Epithelial cell of proximal tubule (primary cell): ENCODE results near the gene OXSR1. TPM values are rescaled to one million over a fixed set of nuclear protein-coding genes. Genes with fewer than 3 reads are reported as not detected.
"Not testable (repeated sequence)": the region's sequence is repeated elsewhere in the genome, so short reads cannot be mapped to it uniquely, and the experiment has no call there.

Source experiments
- DNase-seq: peaks from one replicate; pipeline ENCODE4 v3.0.0-alpha.2; 2011; ENCODE audit warnings: low read depth
- H3K4me3 ChIP-seq: 2 replicates; pipeline ENCODE4 v1.5.1; 2011; ENCODE audit warnings: low read depth, mild to moderate bottlenecking, low read length
- CTCF ChIP-seq: conservative IDR thresholded peaks from 2 replicates; pipeline ENCODE4 v1.5.1; 2012; ENCODE audit warnings: low read depth, mild to moderate bottlenecking, low read length
- total RNA-seq: library from RNA; depleted of rRNA; stranded (reverse); fragments of >200 nt; gene quantifications from 2 replicates; pipeline ENCODE4 v1.2.3, GENCODE V29; 2015

Gene OXSR1
- total RNA-seq, 1 donor from 2014 or later, result 39.2 TPM

GRCh38 chr3:38169027-38169317, 3.6 kb downstream of the OXSR1 start:
- no peak for TF ChIP-seq CTCF
- no peak overlapping the region for H3K4me3 ChIP-seq
- no peak for DNase-seq

- DNase-seq, result no peak
- no peak overlapping the region for H3K4me3 ChIP-seq
- no peak for TF ChIP-seq CTCF
These were observed 5.4 kb downstream of the OXSR1 start for GRCh38 chr3:38170722-38171121.

GRCh38 chr3:38171622-38172021, 6.3 kb downstream of the OXSR1 start:
- no peak for TF ChIP-seq CTCF
- H3K4me3 ChIP-seq, result no peak overlapping the region
- DNase-seq, result no peak

DNA sequence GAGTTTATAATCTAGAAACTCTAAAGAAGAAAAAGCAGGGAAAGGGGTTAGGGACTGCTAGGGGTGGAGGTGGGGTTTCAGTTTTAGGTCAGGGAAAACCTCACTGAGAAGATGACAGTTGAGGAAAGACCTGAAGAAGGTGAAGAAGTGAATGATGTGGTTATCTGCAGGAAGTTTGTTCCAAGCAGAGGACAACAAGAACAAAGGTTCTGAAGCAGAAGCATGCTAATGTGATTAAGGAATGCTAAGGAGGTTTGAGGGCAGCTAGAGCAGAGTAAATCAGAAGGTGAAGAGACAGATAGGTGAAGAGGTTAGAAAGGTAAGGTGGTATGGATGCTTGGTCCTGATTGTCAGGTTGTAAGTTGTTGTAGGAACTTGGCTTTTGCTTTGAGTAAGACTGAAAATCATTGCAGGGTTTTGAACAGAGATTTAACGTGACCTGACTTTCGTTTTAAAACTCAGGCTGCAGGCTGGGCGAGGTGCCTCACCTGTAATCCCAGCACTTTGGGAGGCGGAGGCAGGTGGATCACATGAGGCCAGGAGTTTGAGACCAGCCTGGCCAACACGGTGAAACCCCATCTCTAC, 8.6 kb downstream of the OXSR1 start:
- TF ChIP-seq CTCF, result no peak
- no peak for DNase-seq

GRCh38 chr3:38177181-38177580, 11.8 kb downstream of the OXSR1 start:
- no peak for DNase-seq
- no peak for TF ChIP-seq CTCF
- H3K4me3 ChIP-seq, result no peak overlapping the region

More for the DNA sequence above, 8.6 kb downstream of the OXSR1 start:
- no peak overlapping the region for H3K4me3 ChIP-seq

- DNase-seq, result no peak
- H3K4me3 ChIP-seq, result no peak overlapping the region
- no peak for TF ChIP-seq CTCF
These were observed 21.4 kb downstream of the OXSR1 start for GRCh38 chr3:38186781-38187180.

DNA sequence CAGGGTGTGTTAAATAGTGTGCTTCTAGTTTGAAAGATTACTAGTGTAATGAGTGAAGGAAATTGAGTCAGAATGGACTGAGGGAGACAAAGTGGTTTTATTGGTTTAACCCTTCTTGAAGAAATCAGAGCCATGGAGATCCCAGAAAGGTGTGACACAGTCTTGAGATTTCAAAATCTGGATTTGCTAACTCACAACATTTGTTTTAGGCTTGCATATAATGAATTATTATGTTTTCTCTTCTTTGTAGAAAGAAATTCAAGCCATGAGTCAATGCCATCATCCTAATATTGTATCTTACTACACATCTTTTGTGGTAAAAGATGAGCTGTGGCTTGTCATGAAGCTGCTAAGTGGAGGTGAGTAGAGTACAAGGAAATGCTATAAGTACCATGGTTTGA, 25.1 kb downstream of the OXSR1 start:
- DNase-seq, result no peak
- H3K4me3 ChIP-seq, result no peak overlapping the region
- no peak for TF ChIP-seq CTCF

DNA sequence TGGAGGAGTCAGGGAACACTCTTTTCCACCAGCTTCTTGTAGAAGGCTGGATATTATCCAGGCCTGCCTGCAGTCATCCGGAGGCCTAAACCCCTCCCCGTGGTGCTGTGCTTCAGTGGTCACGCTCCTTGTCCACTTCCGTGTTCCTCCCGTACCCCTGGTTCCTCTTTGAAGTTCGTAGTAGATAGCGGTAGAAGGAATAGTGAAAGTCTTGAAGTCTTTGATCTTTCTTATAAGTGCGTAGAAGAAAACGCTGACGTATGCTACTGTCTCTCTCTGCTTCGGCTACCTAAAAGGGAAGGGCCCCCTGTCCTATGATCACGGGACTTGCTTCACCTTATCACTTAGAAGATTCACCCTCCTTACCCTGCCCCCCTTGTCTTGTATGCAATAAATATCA, 37.6 kb downstream of the OXSR1 start:
- DNase-seq, H3K4me3 ChIP-seq: not testable (repeated sequence)
